CD4-positive, alpha-beta memory T cell (primary cell): ENCODE measurements around the gene MYO9A. TPM values are rescaled to one million over a fixed set of nuclear protein-coding genes. Genes with fewer than 3 reads are reported as not detected.

ENCODE experiments used
- CTCF ChIA-PET: fragments of 350-600 bp; sonication (Branson Sonifier 250); formaldehyde crosslinking; loops from one replicate; lab custom pipeline; 2021; ENCODE audit warnings: inconsistent platforms; ENCODE audit not compliant: partially characterized antibody; lab: Charles Lee
- POLR2A ChIA-PET: fragments of 350-600 bp; sonication (Branson Sonifier 250); formaldehyde crosslinking; loops from one replicate; lab custom pipeline; 2021; ENCODE audit not compliant: partially characterized antibody; lab: Charles Lee
- DNase-seq, 5 donors: peaks; one replicate each; pipeline versions ENCODE4 v3.0.0 to v3.0.0-alpha.2; 2020 to 2022; ENCODE audit warnings: mixed read lengths in 1 of 5
- H3K27ac ChIP-seq: one replicate; pipeline ENCODE4 v1.7.0; 2013; ENCODE audit warnings: low read depth, low read length
- H3K27me3 ChIP-seq: 2 replicates; pipeline ENCODE4 v1.7.0; 2013; ENCODE audit warnings: mild to moderate bottlenecking, low read length, moderate library complexity; ENCODE audit not compliant: insufficient read depth
- H3K36me3 ChIP-seq: 2 replicates; pipeline ENCODE4 v1.7.0; 2013; ENCODE audit warnings: mild to moderate bottlenecking, low read length, moderate library complexity; ENCODE audit not compliant: insufficient read depth
- H3K4me1 ChIP-seq: 2 replicates; pipeline ENCODE4 v1.7.0; 2013; ENCODE audit warnings: mild to moderate bottlenecking, low read length, moderate library complexity; ENCODE audit not compliant: insufficient read depth
- H3K4me3 ChIP-seq, 2 donors: one replicate each; pipeline ENCODE4 v1.7.0; 2013; ENCODE audit warnings: low read length in 2 of 2, mild to moderate bottlenecking in 1 of 2
- H3K9me3 ChIP-seq, 2 donors: one replicate each; pipeline ENCODE4 v1.7.0; 2013; ENCODE audit warnings: low read length in 2 of 2, control low read depth in 1 of 2; ENCODE audit not compliant: control insufficient read depth in 1 of 2
- H3K27ac Mint-ChIP-seq, 7 donors: one replicate each; pipeline ENCODE4 v1.8.0; 2020 to 2021; ENCODE audit warnings: mixed read lengths in 7 of 7, mild to moderate bottlenecking in 6 of 7, inconsistent platforms in 3 of 7, moderate library complexity in 3 of 7
- H3K27me3 Mint-ChIP-seq, 2 donors: one replicate each; pipeline ENCODE4 v1.8.0; 2020 to 2021; ENCODE audit warnings: mixed read lengths in 2 of 2
- H3K36me3 Mint-ChIP-seq, 2 donors: one replicate each; pipeline ENCODE4 v1.8.0; 2020 to 2021; ENCODE audit warnings: mixed read lengths in 2 of 2, inconsistent platforms in 1 of 2, mild to moderate bottlenecking in 1 of 2
- H3K4me1 Mint-ChIP-seq, 4 donors: one replicate each; pipeline ENCODE4 v1.8.0; 2020 to 2021; ENCODE audit warnings: mixed read lengths in 4 of 4, mild to moderate bottlenecking in 1 of 4
- H3K4me3 Mint-ChIP-seq, 8 donors: one replicate each; pipeline ENCODE4 v1.8.0; 2020 to 2021; ENCODE audit warnings: mixed read lengths in 8 of 8, mild to moderate bottlenecking in 7 of 8, moderate library complexity in 6 of 8, inconsistent platforms in 3 of 8
- H3K9me3 Mint-ChIP-seq, 8 donors: one replicate each; pipeline ENCODE4 v1.8.0; 2020 to 2021; ENCODE audit warnings: mixed read lengths in 8 of 8, mild to moderate bottlenecking in 5 of 8, inconsistent platforms in 3 of 8, moderate library complexity in 1 of 8
- intact Hi-C: fragments of 100-400 bp; cut with micrococcal nuclease; formaldehyde crosslinking; loops from one replicate; pipeline ENCODE4 v1.15.1; 2023
- polyA plus RNA-seq, 2 donors: library from polyadenylated mRNA; unstranded; fragments of 300-500 nt; fragmentation: Illumina TruSeq; gene quantifications; one replicate each; pipeline ENCODE4 v1.2.3, GENCODE V29; 2021
- total RNA-seq, 2 experiments: library from RNA; stranded (reverse); gene quantifications; one replicate each; pipeline ENCODE4 v1.2.3, GENCODE V29; 2021

The MYO9A gene
- total and polyA plus RNA-seq, 4 experiments from 2014 or later = 7.8 to 44.0 (median 28.0) TPM

- Mint-ChIP-seq H3K4me3 (no peak overlapping the region), H3K36me3 (peaks cover 34 to 41% of the 10 kb centered on the region in 2 donors), H3K9me3 (no peaks in the 10 kb centered on the region), H3K27ac (no peak overlapping the region), H3K4me1 (peaks cover 4 to 15% (median 7%) of the 10 kb centered on the region in 4 donors), H3K27me3 (no peaks in the 10 kb centered on the region)
- no peak overlapping the region for H3K4me3 ChIP-seq
- intact Hi-C loops = no loop called here
- no peaks in the 10 kb centered on the region for H3K36me3 ChIP-seq
- no peaks in the 10 kb centered on the region for H3K4me1 ChIP-seq
- ChIA-PET CTCF (no interaction called here), POLR2A (no interaction called here)
- no peaks in the 10 kb centered on the region for H3K27me3 ChIP-seq
- no peaks in the 10 kb centered on the region for H3K9me3 ChIP-seq
- no peak for DNase-seq
- no peak overlapping the region for H3K27ac ChIP-seq
Measured at GRCh38 chr15:72044956-72045355, 73.0 kb downstream of the MYO9A start.

GRCh38 chr15:72042865-72043264 lies 75.1 kb downstream of the MYO9A start:
- Mint-ChIP-seq H3K36me3 (peaks cover 35 to 49% of the 10 kb centered on the region in 2 donors), H3K27me3 (no peaks in the 10 kb centered on the region), H3K9me3 (peaks cover 0 to 8% (median 3%) of the 10 kb centered on the region in 8 donors), H3K4me1 (peaks cover 2 to 11% (median 6%) of the 10 kb centered on the region in 4 donors), H3K4me3 (no peak overlapping the region), H3K27ac (no peak overlapping the region)
- DNase-seq = no peak
- Histone ChIP-seq H3K4me1 (no peaks in the 10 kb centered on the region), H3K9me3 (no peaks in the 10 kb centered on the region), H3K27ac (no peak overlapping the region), H3K4me3 (no peak overlapping the region), H3K36me3 (no peaks in the 10 kb centered on the region), H3K27me3 (no peaks in the 10 kb centered on the region)
- ChIA-PET POLR2A (no interaction called here), CTCF (no interaction called here)
- intact Hi-C loops = no loop called here

- ChIA-PET CTCF (no interaction called here), POLR2A (no interaction called here)
- no peaks in the 10 kb centered on the region for H3K4me1 ChIP-seq
- H3K9me3 ChIP-seq = no peaks in the 10 kb centered on the region
- DNase-seq = no peak
- H3K36me3 ChIP-seq = no peaks in the 10 kb centered on the region
- intact Hi-C loops = no loop called here
- no peak overlapping the region for H3K27ac ChIP-seq
- no peaks in the 10 kb centered on the region for H3K27me3 ChIP-seq
- Mint-ChIP-seq H3K4me3 (no peak overlapping the region), H3K9me3 (peaks cover 0 to 14% (median 4%) of the 10 kb centered on the region in 8 donors), H3K27me3 (no peaks in the 10 kb centered on the region), H3K4me1 (peaks cover 3 to 16% (median 8%) of the 10 kb centered on the region in 4 donors), H3K36me3 (peaks cover 40 to 55% of the 10 kb centered on the region in 2 donors), H3K27ac (no peak overlapping the region)
- no peak overlapping the region for H3K4me3 ChIP-seq
Measured at GRCh38 chr15:72042054-72042453, 75.9 kb downstream of the MYO9A start.

GRCh38 chr15:72037321-72037720 lies 80.6 kb downstream of the MYO9A start:
- no peaks in the 10 kb centered on the region for H3K27me3 ChIP-seq
- H3K4me1 ChIP-seq = no peaks in the 10 kb centered on the region
- Mint-ChIP-seq H3K4me1 (peaks cover 3 to 26% (median 12%) of the 10 kb centered on the region in 4 donors), H3K4me3 (peak overlapping the region in 1 of 8 donors; percentile 1), H3K36me3 (peaks cover 18 to 49% of the 10 kb centered on the region in 2 donors), H3K27ac (no peak overlapping the region), H3K9me3 (peaks cover 0 to 19% (median 6%) of the 10 kb centered on the region in 8 donors), H3K27me3 (no peaks in the 10 kb centered on the region)
- intact Hi-C loops = no loop called here
- DNase-seq = no peak
- no peaks in the 10 kb centered on the region for H3K9me3 ChIP-seq
- POLR2A ChIA-PET = no interaction called here
- H3K4me3 ChIP-seq = no peak overlapping the region
- CTCF ChIA-PET = no interaction called here
- no peaks in the 10 kb centered on the region for H3K36me3 ChIP-seq
- no peak overlapping the region for H3K27ac ChIP-seq

GRCh38 chr15:72034859-72035650 lies 82.9 kb downstream of the MYO9A start:
- Mint-ChIP-seq H3K27ac (no peak overlapping the region), H3K9me3 (peaks cover 0 to 19% (median 6%) of the 10 kb centered on the region in 8 donors), H3K4me1 (peaks cover 3 to 21% (median 12%) of the 10 kb centered on the region in 4 donors), H3K27me3 (no peaks in the 10 kb centered on the region), H3K36me3 (peaks cover 12 to 43% of the 10 kb centered on the region in 2 donors), H3K4me3 (no peak overlapping the region)
- POLR2A ChIA-PET = no interaction called here
- Histone ChIP-seq H3K36me3 (no peaks in the 10 kb centered on the region), H3K4me1 (no peaks in the 10 kb centered on the region), H3K9me3 (no peaks in the 10 kb centered on the region), H3K4me3 (no peak overlapping the region), H3K27ac (no peak overlapping the region), H3K27me3 (no peaks in the 10 kb centered on the region)
- no peak for DNase-seq
- intact Hi-C loops = no loop called here
- CTCF ChIA-PET = interaction anchor here (0.6 kb wide), 1 partner anchor 64 kb away, joined by 3 read pairs; no protein-coding TSS in a partner anchor

- Histone ChIP-seq H3K4me3 (no peak overlapping the region), H3K9me3 (no peaks in the 10 kb centered on the region), H3K4me1 (no peaks in the 10 kb centered on the region), H3K36me3 (no peaks in the 10 kb centered on the region), H3K27me3 (no peaks in the 10 kb centered on the region), H3K27ac (no peak overlapping the region)
- DNase-seq = no peak
- Mint-ChIP-seq H3K9me3 (peaks cover 0 to 19% (median 6%) of the 10 kb centered on the region in 8 donors), H3K4me1 (peaks cover 3 to 21% (median 13%) of the 10 kb centered on the region in 4 donors), H3K36me3 (peaks cover 14 to 43% of the 10 kb centered on the region in 2 donors), H3K4me3 (no peak overlapping the region), H3K27me3 (no peaks in the 10 kb centered on the region), H3K27ac (no peak overlapping the region)
- POLR2A ChIA-PET = no interaction called here
- CTCF ChIA-PET = no interaction called here
- intact Hi-C loops = no loop called here
Measured at GRCh38 chr15:72034351-72034750, 83.6 kb downstream of the MYO9A start.

- POLR2A ChIA-PET = no interaction called here
- Mint-ChIP-seq H3K27me3 (no peaks in the 10 kb centered on the region), H3K36me3 (peaks cover 14 to 45% of the 10 kb centered on the region in 2 donors), H3K4me3 (no peak overlapping the region), H3K9me3 (peaks cover 0 to 19% (median 6%) of the 10 kb centered on the region in 8 donors), H3K4me1 (peaks cover 3 to 21% (median 13%) of the 10 kb centered on the region in 4 donors), H3K27ac (no peak overlapping the region)
- Histone ChIP-seq H3K4me1 (no peaks in the 10 kb centered on the region), H3K27ac (no peak overlapping the region), H3K9me3 (no peaks in the 10 kb centered on the region), H3K27me3 (no peaks in the 10 kb centered on the region), H3K4me3 (no peak overlapping the region), H3K36me3 (no peaks in the 10 kb centered on the region)
- no peak for DNase-seq
- intact Hi-C loops = no loop called here
- CTCF ChIA-PET = no interaction called here
Measured at GRCh38 chr15:72033711-72034110, 84.2 kb downstream of the MYO9A start.
